Activated naive CD4-positive, alpha-beta T cell treated with anti-CD3 and anti-CD28 coated beads, Interleukin-2, amount 50 U/mL, for 72 hours (primary cell): ENCODE measurements around the gene ADAMTS12. TPM values are rescaled to one million over a fixed set of nuclear protein-coding genes. Genes with fewer than 3 reads are reported as not detected.

Experiments used
- ATAC-seq, 2 donors: fragments of 150-1000 bp; cut with Tn5 transposase; 2 replicates each; pipeline ENCODE4 v1.10.0; 2021; ENCODE audit warnings: mild to moderate bottlenecking in 2 of 2, moderate library complexity in 2 of 2
- DNase-seq, 2 donors: peaks; one replicate each; pipeline ENCODE4 v3.0.0; 2021 to 2022; ENCODE audit warnings: low spot score in 2 of 2
- H3K27ac Mint-ChIP-seq, 2 donors: one replicate each; pipeline ENCODE4 v1.8.0; 2022; ENCODE audit warnings: mild to moderate bottlenecking in 2 of 2, mixed read lengths in 2 of 2
- H3K36me3 Mint-ChIP-seq, 2 donors: one replicate each; pipeline ENCODE4 v1.8.0; 2022; ENCODE audit warnings: mixed read lengths in 2 of 2
- H3K9me3 Mint-ChIP-seq, 2 donors: one replicate each; pipeline ENCODE4 v1.8.0; 2022; ENCODE audit warnings: mixed read lengths in 2 of 2
- total RNA-seq, 2 donors: library from RNA; stranded (reverse); gene quantifications; one replicate each; pipeline ENCODE4 v1.2.3, GENCODE V29; 2022

ADAMTS12 gene
- total RNA-seq, 2 donors from 2014 or later, result not detected

DNA sequence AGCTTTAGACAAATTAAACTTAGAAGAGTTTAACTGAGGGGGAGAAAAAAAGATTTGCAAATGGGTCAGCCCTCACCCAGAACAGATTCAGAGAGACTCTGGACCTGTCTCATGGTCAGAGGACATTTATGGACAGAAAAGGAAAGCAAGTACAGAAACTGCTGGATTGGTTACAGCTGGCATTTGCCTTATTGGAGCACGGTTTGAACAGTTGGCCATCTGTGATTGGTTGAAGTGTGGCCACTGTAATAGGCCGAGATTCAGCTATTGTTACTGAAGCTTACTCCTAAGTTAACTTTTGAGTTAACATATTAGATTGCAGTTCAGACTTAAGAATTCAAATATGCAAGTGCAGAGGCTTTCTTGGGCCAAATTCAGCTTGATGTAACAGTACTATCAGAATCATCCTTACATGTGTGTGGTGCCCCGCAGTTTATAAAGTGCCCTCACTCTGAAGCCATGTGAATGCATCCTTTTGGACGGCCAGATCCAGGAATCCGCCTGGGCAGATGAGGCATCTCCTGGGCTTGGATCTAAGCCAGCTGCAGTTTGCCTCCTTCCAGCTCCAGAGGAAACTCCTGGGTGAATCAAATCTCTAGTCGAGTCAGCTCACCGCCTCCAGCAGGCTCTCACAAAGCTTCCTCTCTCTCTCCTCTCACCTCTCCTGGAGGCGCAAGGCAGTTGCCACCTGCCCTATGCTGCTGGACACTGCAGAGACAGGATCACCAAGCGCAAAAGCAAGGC lies 165.2 kb downstream of the ADAMTS12 start:
- Mint-ChIP-seq H3K36me3 (no peaks in the 10 kb centered on the region), H3K27ac (no peak overlapping the region), H3K9me3 (no peaks in the 10 kb centered on the region)
- no peak for DNase-seq
- no peak for ATAC-seq

DNA sequence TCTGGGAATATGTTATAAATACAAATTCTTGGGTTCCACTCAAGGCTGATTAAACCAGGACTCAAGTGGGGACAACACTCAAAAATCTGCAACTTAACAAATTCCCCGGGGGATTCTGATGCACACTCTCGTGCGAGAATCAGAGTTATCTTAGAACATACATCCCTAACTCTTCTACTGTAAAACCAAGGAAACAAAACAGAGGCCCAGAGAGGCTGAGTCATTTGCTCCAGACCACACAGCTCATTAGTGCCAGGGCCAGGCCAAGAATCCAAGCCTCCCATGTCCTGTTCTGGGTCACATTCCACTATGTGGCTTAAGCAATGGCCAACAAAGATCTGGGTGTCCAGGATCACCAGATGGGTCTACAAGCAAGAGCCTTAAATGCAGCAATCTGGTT lies 166.0 kb downstream of the ADAMTS12 start:
- Mint-ChIP-seq H3K9me3 (no peaks in the 10 kb centered on the region), H3K27ac (no peak overlapping the region)
- no peak for ATAC-seq

DNA sequence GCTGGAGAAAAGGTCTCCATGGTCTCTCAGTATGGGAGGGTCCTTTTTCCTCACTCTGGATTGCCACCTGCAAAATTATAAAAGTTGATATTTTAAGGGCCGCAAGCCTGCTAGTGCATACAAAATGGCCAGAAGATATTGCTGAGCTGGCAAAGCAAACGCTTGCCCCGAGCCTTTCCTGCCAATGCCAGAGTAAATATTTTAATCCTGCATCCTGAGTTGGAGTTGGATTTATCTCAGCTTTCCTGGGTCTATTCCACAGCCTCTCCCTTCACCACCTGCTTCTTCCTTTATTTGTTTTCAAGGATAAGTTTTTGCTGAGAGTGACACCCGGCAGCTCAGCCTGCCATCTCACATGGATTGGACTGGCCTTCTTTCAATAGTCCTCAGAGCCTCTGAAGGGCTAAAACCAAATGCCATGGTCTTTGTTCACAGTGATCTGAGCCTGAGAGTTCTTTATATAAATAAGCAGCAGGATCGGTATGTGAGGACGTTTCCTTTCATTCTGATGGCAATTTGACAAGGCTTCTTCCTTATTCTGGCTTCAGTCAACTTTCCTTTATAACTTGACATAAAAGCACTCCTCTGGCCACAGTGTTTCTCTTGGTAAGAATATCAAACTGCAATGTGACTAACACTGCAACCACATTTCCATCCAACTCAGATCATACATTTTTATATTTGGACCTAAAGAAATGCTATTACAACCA lies 170.1 kb downstream of the ADAMTS12 start:
- Mint-ChIP-seq H3K36me3 (no peaks in the 10 kb centered on the region), H3K9me3 (no peaks in the 10 kb centered on the region), H3K27ac (no peak overlapping the region)
- DNase-seq (no peak), ATAC-seq (no peak)

More for the DNA sequence above, 166.0 kb downstream of the ADAMTS12 start:
- no peaks in the 10 kb centered on the region for H3K36me3 Mint-ChIP-seq
- DNase-seq, result no peak

DNA sequence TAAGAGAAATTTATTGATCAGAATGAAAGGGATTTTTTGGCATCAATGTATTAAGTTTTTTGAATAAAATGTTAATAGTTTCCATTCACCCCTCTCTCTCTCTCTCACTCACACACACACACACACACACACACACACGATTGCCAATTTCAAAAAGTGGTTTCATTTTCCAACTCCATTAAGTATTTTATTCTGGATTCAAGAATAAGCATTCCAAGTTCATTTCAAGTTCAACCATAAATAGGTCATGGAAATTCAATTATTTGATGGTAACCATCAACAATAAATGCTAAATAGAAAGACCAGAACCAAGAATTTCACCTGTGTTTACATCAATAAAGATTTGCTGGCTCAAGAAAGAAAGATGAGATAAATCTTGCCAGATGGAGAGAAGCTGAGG lies 171.6 kb downstream of the ADAMTS12 start:
- DNase-seq (no peak), ATAC-seq (no peak)
- Mint-ChIP-seq H3K36me3 (no peaks in the 10 kb centered on the region), H3K27ac (no peak overlapping the region), H3K9me3 (no peaks in the 10 kb centered on the region)

DNA sequence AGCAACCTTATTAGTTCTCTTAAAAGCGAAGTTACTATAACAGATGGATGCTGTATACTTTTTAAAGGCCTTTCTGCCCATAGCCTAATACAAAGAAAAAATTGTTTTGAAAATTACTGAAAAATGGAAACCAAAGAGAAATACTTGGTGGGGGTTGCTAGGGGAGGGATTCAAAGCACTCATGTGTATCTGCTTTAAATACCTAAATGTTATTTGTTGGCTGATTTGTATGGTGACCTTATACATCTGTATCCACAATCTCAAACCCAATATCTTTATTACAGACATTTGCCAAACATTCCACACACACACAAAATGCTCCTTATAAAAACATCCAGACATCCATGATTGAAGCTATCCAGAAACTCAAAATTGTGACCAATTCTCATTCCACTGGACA lies 172.0 kb downstream of the ADAMTS12 start:
- Mint-ChIP-seq H3K9me3 (peaks cover 0 to under 1% of the 10 kb centered on the region in 2 donors), H3K27ac (no peak overlapping the region), H3K36me3 (no peaks in the 10 kb centered on the region)
- DNase-seq, result no peak
- ATAC-seq, result no peak

DNA sequence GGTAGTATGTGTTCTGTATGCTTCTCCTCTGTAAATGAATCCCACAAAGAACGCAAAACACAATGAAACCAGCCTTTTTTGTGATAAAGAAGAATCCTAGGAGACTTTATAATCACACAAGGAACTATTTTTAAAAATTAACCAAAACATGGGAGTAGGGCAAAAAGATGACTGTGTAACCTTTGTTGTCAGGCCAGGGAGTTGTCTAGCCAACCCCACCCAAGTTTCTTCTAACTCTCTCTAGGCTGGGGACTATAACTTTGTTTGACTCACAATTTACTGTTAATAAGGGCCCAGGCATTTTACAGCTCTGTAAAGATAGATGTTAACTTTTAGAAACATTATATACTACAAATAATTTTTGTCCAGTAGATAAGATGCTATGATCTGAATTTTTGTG lies 176.1 kb downstream of the ADAMTS12 start:
- DNase-seq (no peak), ATAC-seq (no peak)
- H3K36me3 Mint-ChIP-seq, result no peaks in the 10 kb centered on the region
- peaks cover 4 to 10% of the 10 kb centered on the region in 2 donors for H3K9me3 Mint-ChIP-seq
- no peak overlapping the region for H3K27ac Mint-ChIP-seq

DNA sequence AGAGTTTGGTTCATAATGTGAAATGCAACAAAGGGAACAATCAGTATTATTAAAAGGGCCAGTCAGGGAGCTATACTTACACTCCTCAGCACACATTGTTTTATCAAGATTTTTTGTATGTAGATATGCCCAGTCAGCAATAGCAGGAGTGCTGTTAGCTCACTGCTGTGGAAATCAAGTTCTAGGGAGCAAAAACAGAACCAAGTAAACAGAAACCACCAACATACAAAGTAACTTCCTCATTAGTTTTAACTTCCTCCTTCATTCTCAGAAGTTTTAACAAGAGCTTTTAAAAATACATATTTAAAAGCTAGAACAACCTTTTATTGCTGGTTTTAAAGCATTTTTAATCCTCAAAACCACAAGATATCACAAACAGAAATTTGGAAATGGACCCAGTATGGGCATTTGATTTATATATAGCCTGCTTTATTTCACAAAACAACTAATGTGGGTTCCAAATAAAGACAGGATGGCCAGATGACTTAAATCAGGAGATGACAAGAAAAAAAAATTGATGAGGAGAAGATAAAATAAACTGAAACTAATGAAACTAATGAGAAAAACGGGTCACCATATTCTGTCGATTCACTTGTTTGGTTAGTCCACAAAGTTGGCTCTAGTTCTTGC lies 178.5 kb downstream of the ADAMTS12 start:
- DNase-seq (no peak), ATAC-seq (no peak)
- Mint-ChIP-seq H3K9me3 (peaks cover 12 to 14% of the 10 kb centered on the region in 2 donors), H3K36me3 (peaks cover 0 to 4% of the 10 kb centered on the region in 2 donors), H3K27ac (no peak overlapping the region)

DNA sequence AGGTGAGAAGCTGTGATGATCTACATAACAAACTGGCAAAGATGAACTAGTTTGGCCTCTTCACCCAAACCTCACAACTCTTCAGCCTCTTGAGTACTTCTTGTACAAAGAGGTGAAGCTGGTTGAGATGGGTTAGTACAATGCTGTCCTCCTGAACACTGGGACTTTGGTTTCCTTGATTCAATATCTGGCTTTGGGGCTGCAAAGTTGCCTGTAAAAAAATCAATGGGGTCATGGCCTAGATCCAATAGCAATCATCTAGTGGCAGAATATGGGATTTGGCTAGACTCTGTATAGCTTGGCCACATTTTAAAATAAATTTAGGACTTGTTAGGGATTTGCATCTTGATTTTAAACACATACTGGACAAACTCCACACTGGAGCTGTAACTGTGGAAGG lies 179.1 kb downstream of the ADAMTS12 start:
- Mint-ChIP-seq H3K36me3 (peaks cover 0 to 9% of the 10 kb centered on the region in 2 donors), H3K27ac (no peak overlapping the region), H3K9me3 (peaks cover 12 to 18% of the 10 kb centered on the region in 2 donors)
- ATAC-seq, result no peak
- no peak for DNase-seq

DNA sequence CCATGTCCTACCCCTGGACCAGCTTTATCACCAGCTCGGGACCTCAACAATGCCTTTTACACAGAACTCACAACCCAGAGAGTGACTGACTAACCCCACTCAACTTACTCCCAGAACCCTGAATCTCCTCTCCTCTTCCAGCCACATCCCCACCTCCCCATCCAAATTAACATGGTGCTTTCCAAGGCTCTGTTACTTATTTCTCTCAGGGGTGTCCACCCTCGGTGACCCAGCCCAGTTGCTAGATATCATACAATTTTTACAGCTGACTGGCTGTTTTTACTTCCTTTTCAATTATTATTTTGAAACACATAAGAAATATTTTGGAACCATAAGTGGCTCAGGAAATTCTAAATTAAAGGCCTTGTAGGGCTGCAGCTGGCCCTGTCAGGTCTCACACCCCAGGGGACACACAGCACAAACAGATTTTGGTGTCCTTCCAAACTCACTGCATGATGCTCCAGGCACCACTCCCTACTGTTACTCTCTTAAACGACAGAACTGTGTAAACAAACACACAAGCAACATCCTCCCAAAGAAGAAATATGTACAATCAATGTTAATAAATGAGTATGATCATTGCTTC lies 180.6 kb downstream of the ADAMTS12 start:
- peaks cover 0 to 13% of the 10 kb centered on the region in 2 donors for H3K36me3 Mint-ChIP-seq
- no peak for DNase-seq
- no peak for ATAC-seq
- no peak overlapping the region for H3K27ac Mint-ChIP-seq
- H3K9me3 Mint-ChIP-seq, result peaks cover 20 to 26% of the 10 kb centered on the region in 2 donors

DNA sequence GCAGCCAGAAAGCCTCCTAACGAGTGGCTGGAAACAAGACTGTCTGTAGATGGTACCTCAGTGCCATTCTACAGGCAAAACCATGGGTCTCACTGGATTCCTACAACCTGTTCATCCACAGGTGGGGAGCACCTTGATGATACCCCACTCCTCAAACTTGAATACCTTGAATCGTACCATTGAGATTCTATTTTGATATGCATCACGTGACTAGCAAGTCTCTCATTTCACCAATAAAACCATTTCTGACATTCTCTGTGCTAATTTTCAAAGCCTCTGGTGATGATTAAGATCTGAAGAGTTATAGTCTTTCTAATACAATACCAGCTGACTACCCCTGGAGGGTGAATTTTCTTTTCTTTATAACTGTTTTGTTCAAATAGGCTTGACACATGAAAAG lies 188.9 kb downstream of the ADAMTS12 start:
- Mint-ChIP-seq H3K36me3 (peaks cover 0 to 7% of the 10 kb centered on the region in 2 donors), H3K9me3 (peaks cover 7 to 25% of the 10 kb centered on the region in 2 donors), H3K27ac (no peak overlapping the region)
- ATAC-seq, result no peak
- DNase-seq, result no peak

DNA sequence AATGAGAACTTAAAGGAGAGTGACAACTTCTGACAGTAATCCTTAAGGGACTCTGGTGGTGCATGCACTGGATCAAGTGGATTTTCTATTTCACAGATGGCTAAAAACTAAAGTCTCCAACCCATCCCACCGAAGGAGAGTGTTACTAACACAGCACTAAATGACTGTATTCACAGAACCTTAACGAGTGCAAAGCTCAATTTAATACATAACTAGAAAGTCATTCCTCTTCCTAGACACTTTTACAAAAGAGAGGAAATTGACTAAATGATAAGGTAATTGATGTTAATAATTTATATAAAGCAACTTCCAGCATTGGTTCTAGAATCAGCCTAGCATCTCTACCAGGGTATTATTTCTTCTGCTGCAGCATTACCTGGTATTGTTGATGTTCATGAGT lies 189.8 kb downstream of the ADAMTS12 start:
- peaks cover 5 to 24% of the 10 kb centered on the region in 2 donors for H3K9me3 Mint-ChIP-seq
- ATAC-seq (no peak), DNase-seq (no peak)
- H3K36me3 Mint-ChIP-seq, result peaks cover 0 to 6% of the 10 kb centered on the region in 2 donors
- H3K27ac Mint-ChIP-seq, result no peak overlapping the region

DNA sequence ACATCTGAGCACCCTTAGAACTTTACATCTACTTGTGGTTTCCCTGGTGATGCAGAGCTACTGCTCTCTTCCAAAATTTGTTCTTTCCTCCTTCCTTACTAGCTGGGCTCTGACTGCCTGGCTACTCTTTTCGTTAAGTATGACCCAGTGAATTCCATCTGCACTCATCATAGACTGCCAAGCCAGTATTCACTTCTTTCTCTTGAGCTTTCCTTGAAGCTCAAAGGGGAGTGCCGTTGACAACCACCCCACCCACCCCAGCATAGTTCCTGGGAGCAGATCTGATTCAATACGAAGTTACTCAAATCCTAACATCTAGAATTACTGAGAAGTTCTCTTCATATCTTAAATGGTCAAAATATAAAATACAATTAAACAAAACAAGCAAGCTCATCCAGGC lies 190.5 kb downstream of the ADAMTS12 start:
- peaks cover 0 to 2% of the 10 kb centered on the region in 2 donors for H3K36me3 Mint-ChIP-seq
- no peak overlapping the region for H3K27ac Mint-ChIP-seq
- DNase-seq (no peak), ATAC-seq (no peak)
- peaks cover 0 to 17% of the 10 kb centered on the region in 2 donors for H3K9me3 Mint-ChIP-seq

DNA sequence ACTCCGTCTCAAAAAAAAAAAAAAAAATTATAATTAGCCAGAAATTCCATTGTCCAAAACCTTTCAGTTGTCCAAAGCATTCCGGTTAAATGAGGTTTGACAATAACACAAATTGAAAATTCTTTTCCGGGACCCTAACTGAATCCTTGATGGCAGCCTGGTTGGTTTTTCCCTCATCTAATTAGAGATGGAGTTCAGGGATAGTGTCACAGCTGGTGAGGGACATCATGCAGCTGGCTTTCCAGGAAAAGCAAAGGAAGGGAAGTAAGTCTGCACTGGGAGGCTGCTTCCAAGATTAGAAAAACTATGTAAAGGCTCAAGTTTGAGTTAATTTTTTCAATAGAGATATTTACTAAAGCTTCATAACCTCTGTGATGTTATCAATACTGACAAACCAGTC lies 195.4 kb downstream of the ADAMTS12 start:
- DNase-seq, result no peak
- no peak for ATAC-seq
- H3K36me3 Mint-ChIP-seq, result peaks cover 0 to 6% of the 10 kb centered on the region in 2 donors
- H3K27ac Mint-ChIP-seq, result no peak overlapping the region
- H3K9me3 Mint-ChIP-seq, result peaks cover 5 to 16% of the 10 kb centered on the region in 2 donors

DNA sequence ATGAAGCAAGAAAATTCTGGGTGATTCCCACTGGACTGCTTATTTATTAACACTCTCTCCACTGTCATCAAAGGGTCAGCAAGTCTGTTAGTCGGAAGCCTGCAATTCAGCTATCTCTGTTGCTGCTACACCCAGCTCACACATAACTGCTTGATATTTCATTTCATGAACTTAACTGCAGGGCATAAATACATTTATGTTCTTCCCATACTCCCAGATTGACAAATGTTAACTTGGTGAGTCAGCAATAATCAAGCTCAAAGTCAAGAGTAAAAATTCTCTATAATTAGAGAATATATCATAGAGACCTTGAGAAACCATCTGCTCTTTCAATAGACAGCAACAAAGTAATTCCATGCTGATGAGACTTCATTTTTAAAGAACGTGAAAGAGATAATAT lies 198.8 kb downstream of the ADAMTS12 start:
- Mint-ChIP-seq H3K36me3 (peaks cover 0 to 6% of the 10 kb centered on the region in 2 donors), H3K27ac (no peak overlapping the region), H3K9me3 (peaks cover 5 to 14% of the 10 kb centered on the region in 2 donors)
- DNase-seq (no peak), ATAC-seq (no peak)

DNA sequence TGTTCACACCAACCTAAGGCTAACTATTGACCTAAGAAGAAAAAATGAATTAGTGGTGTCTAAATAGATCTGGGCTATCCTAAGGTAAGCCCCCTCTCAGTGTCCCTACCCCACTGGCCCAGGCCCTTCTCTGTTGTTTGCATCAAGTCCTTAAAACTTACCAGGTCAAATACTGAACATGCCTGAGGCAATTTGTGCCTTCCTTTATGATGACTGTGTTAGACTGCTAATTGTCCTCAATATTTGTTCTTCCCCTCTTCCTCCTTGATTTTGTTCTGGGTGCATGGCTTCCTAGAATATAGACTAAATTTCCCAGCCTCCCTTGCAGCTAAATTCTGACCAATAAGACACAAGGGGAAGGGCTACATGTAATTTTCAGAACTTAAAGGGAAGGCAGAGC lies 199.9 kb downstream of the ADAMTS12 start:
- no peak for DNase-seq
- peaks cover 5 to 14% of the 10 kb centered on the region in 2 donors for H3K9me3 Mint-ChIP-seq
- peaks cover 0 to 6% of the 10 kb centered on the region in 2 donors for H3K36me3 Mint-ChIP-seq
- no peak overlapping the region for H3K27ac Mint-ChIP-seq
- ATAC-seq, result no peak

DNA sequence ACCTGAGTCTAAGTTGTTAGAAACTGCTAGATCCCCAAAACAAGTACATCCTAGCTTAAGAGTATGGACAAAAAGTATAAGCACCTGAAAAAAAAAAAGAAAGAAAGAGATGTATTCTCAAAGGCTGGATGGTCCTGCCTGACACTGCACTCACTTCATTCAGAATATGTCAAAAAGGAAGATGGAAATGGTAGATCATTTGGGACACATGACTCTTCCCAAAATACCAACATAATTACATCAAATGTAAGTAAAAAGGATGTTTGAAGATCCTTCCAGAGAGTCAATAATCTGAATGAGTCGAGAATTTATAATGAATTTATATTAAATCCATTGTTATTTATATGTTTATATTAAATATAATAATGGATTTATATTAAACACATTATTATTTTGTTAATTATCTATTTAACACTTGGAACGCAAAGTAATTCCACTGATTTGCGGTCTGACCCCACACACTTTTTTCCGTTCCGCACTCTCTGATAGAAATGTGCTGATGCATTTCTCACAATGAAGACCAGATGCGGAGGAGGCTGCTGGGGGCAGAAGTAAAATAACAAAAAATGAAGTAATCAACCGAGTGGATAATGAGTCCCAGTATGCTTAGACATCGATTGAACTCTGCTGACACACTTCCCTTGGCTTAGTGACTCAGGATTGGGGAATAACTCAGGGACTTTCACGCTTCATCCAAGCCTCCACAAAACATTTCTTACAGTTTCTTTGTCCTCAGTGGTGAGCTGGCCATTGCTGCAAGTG lies 201.2 kb downstream of the ADAMTS12 start:
- Mint-ChIP-seq H3K36me3 (peaks cover 0 to 6% of the 10 kb centered on the region in 2 donors), H3K27ac (no peak overlapping the region), H3K9me3 (peaks cover 5 to 13% of the 10 kb centered on the region in 2 donors)
- no peak for ATAC-seq
- no peak for DNase-seq
